Raji (cell line): ENCODE results near the gene UBL3.

Experiments
- POLR2A ChIP-seq: IDR thresholded peaks from 2 replicates; pipeline ENCODE4 v1.6.1; 2011; ENCODE audit warnings: low read depth, low read length, control low read depth; ENCODE audit not compliant: insufficient read depth

UBL3 gene

DNA sequence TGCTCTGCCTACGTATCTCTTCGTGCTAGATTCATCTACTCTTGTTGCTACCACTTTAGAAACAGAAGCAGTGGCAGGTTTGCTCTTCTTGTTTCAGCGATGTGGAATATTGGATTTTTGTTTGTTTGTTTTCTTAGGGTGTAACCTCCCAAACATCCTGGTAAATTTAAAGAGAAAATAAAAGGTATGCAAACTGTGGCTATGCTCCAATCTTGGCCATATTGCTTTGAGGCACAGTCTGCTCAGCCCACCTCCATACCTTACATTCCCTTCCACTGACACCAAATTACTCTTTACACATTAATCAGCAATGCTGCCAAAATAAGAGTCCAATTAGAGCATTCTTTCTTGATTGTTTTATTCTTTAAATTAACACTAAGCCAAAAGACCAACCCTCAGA is 25.2 kb upstream of the UBL3 start:
- TF ChIP-seq POLR2A: no peak

GRCh38 chr13:29868581-29868980 is 18.2 kb upstream of the UBL3 start:
- no peak for TF ChIP-seq POLR2A

- no peak for TF ChIP-seq POLR2A
These were observed 15.5 kb upstream of the UBL3 start for GRCh38 chr13:29865934-29866333.

DNA sequence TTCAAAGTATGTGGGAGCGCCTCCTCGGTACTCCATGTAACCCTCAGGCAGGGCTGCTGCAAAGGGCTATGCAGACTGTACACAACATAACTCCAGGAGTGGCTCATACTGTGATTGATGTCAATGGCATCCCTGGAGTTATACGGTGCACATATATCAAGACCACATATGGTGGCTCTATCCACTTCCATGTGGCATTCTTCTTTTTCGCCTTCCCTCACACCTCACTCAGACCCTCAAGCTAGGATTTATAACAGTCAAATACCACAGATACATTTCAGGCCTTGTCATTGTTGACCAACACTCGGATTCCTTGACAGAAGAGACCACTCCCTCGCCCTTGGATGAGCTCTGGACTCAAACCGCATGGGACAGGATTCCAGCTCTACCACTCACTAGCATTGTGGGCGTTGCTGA is 11.3 kb upstream of the UBL3 start:
- no peak for TF ChIP-seq POLR2A

DNA sequence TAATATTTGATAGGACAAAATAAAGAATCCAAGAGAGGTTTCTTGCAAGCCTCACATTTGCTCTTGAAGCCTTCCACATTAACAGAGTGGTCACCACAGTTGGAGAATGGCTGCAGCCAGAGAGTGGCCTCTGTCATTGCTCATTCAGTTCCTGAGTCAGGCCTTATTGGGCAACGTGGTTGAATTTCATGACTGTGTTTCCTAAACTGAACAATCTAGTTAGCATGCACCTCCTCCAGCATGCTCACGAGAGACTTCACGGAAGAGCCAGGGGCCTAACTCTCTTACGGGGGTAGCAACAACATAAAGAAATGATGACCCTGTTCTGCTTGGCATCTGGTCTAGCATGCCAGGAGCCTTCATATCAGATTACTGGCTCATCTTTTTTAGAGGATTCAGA is 9.6 kb upstream of the UBL3 start:
- TF ChIP-seq POLR2A: no peak

DNA sequence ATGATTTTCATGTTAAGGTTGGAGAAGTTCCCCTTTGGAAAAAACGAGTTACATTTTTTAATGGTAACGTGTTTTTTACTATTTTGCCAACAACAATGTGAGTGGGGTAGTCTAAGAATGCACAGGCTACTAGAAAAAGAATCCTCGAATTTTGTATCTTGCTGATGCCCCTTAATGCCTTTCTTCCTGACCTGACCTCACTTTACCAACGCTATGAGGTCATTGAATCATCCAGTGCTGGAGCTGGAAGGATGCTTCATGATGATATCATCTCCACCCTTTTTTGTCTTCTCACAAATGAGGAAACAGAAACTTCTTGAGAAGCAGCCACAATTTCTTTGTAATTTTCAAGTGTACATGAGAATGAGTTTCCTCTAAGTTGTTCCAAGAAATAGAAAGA is 8.2 kb upstream of the UBL3 start:
- TF ChIP-seq POLR2A: no peak

GRCh38 chr13:29858231-29858630 is 7.8 kb upstream of the UBL3 start:
- no peak for TF ChIP-seq POLR2A

DNA sequence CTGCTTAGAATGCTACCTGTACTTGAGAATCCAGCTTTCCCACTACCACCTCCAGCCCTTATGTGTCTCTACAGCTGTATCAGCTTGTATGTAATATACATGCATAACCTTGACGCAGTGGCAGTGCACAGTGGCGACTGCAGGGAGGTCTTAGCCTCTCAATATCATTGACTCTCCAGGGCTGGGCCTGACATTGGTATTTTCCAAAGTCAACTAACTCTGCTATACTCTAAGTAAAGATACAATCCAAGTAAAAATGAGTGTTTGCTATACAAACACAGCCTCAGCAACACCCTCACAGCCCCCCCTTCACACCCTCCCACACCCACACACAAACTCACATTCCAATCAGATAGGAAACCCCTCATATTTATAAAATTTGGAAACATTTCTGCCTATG is 6.7 kb upstream of the UBL3 start:
- no peak for TF ChIP-seq POLR2A

DNA sequence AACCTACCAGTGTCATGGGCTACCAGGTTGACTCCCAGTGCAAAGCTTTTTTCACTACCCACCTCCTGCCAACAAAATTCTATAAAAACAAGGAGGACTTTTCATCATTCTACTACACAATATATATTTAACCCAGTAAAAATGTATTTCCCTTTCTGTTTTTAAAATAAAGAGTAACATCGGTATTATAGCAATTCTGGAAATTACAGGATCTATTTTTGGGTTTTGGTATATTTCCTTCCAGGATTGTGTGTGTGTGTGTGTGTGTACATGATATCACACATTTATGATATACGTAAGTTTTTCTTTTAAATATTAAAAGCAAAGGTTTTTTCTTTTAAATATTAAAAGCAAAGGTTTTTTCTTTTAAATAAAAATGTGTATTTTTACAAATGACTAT is 6.0 kb upstream of the UBL3 start:
- TF ChIP-seq POLR2A: no peak

GRCh38 chr13:29855784-29856183 is 5.4 kb upstream of the UBL3 start:
- TF ChIP-seq POLR2A: no peak

DNA sequence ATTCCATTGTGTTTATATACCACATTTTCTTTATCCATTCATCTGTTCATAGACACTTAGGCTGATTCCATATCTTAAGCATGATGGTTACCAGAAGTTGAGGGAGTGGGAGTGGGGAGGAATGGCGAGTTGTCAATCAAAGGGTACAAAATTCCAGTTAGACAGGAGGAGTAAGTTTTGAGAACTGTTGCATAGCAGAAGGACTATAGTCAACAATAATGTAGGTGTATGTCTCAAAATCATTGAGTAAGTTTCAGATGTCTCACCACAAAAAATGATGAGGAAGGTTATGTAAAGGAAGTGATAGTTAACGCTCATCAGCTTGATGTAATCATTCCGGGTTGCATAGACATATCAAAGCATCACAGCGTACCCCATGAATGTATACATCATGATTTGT is 4.6 kb upstream of the UBL3 start:
- TF ChIP-seq POLR2A: no peak

DNA sequence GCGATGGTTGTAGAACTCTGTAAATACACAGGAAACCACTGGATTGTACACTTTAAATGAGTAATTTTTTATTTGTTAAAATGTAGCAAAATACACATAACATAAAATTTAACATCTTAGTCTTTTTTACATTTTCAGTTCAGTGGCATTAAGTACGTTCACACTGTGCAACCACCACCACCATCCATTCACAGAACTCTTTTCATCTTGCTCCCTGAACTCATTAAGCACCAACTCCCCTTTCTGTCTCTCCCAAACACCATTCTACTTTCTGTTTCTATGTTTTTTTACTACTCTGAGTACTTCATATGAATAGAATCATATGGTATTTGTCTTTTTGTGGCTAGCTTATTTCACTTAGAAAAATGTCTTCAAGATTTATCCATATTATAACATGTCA is 2.7 kb upstream of the UBL3 start:
- no peak for TF ChIP-seq POLR2A

GRCh38 chr13:29852472-29853054 is 2.1 kb upstream of the UBL3 start:
- no peak for TF ChIP-seq POLR2A

DNA sequence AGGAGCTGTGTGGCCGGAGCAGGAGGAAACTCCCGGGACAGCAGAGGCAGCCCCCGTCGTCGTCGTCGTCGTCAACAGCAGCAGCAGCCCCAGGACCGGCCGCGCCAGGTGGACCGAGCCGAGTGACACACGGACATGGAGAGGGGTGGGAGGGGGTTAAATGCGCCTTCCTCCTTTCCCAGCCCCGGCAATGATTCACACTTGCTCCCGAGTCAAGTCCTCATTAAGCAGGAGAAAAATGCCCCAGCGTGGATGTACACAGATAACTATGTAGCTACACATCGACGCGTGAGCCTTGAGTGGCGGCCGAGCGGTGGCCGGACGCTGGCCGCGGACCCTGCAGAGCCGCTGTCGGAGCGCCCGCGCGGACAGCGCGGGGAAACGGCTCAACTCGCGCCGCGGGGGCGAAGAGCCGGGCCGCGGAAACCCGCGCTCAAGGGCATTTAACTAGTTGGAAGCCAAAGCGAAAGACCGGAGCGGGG is 645 bp downstream of the UBL3 start:
- TF ChIP-seq POLR2A: no peak

GRCh38 chr13:29849071-29849631 is 1.3 kb downstream of the UBL3 start:
- no peak for TF ChIP-seq POLR2A

GRCh38 chr13:29847501-29847983 is 2.9 kb downstream of the UBL3 start:
- TF ChIP-seq POLR2A: no peak

GRCh38 chr13:29846475-29847256 is 3.8 kb downstream of the UBL3 start:
- no peak for TF ChIP-seq POLR2A

- no peak for TF ChIP-seq POLR2A
These were observed 4.9 kb downstream of the UBL3 start for GRCh38 chr13:29845440-29846056.
